Stimulated activated CD8-positive, alpha-beta memory T cell treated with anti-CD3 and anti-CD28 coated beads, Interleukin-12 subunit alpha, Interleukin-12 subunit beta, amount 100 ng/mL, for 24 hours (primary cell): ENCODE data around the gene GAA.

Experiments
- DNase-seq: peaks from one replicate; pipeline ENCODE4 v3.0.0-alpha.2; 2020; ENCODE audit errors: extremely low read depth

GAA gene

DNA sequence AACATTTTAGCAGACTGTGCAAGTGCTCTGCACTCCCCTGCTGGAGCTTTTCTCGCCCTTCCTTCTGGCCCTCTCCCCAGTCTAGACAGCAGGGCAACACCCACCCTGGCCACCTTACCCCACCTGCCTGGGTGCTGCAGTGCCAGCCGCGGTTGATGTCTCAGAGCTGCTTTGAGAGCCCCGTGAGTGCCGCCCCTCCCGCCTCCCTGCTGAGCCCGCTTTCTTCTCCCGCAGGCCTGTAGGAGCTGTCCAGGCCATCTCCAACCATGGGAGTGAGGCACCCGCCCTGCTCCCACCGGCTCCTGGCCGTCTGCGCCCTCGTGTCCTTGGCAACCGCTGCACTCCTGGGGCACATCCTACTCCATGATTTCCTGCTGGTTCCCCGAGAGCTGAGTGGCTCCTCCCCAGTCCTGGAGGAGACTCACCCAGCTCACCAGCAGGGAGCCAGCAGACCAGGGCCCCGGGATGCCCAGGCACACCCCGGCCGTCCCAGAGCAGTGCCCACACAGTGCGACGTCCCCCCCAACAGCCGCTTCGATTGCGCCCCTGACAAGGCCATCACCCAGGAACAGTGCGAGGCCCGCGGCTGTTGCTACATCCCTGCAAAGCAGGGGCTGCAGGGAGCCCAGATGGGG lies 3.1 kb downstream of the GAA start:
- DNase-seq = no peak

DNA sequence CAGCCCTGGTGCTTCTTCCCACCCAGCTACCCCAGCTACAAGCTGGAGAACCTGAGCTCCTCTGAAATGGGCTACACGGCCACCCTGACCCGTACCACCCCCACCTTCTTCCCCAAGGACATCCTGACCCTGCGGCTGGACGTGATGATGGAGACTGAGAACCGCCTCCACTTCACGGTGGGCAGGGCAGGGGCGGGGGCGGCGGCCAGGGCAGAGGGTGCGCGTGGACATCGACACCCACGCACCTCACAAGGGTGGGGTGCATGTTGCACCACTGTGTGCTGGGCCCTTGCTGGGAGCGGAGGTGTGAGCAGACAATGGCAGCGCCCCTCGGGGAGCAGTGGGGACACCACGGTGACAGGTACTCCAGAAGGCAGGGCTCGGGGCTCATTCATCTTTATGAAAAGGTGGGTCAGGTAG lies 3.6 kb downstream of the GAA start:
- DNase-seq = no peak

DNA sequence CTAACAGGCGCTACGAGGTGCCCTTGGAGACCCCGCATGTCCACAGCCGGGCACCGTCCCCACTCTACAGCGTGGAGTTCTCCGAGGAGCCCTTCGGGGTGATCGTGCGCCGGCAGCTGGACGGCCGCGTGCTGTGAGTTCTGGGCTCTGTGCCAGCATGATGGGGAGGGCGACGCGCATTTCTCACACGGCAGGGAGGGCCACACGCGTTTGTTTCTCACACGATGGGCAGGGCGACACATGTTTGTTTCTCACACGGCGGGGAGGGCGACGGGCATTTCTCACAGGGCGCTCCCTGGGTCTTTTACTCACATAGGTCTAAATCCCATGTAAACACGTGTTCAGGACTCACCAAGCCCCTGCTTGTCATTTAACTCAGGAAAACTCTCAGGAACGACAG lies 4.4 kb downstream of the GAA start:
- DNase-seq = no peak

DNA sequence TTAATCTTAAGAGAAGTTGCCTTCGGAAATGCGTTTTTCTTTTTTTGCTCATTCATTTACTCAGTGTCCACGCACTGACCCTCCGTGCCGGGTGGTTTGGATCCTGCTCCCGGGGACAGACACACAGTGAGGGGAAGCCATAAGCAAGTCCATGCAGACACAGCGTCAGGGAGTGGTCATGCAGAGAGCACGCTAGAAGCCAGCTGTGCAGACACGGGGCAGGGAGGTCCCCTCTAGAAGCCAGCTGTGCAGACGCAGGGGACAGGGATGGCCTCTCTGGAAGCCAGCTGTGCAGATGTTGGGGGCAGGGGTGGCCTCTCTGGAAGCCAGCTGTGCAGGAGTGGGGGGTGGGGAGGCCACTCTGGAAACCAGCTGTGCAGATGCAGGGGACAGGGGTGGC lies 4.8 kb downstream of the GAA start:
- DNase-seq = no peak

DNA sequence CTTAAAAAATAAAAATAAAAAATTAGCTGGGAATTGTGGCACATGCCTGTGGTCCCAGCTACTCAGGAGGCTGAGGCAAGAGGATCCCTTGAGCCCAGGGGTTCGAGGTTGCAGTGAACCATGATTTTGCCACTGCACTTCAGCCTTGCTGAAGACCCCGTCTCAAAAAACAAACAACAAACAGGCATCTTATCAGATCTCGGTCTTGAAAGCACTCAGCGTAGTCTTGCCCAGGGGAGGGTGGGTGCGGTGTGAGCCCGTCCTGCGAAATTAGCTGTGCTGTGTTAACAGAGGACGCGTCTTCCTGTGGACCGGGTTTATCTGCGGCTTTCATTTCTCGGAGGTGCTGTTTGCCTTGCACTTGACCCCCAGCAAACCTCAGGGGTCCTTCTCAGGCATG lies 5.4 kb downstream of the GAA start:
- DNase-seq = no peak

DNA sequence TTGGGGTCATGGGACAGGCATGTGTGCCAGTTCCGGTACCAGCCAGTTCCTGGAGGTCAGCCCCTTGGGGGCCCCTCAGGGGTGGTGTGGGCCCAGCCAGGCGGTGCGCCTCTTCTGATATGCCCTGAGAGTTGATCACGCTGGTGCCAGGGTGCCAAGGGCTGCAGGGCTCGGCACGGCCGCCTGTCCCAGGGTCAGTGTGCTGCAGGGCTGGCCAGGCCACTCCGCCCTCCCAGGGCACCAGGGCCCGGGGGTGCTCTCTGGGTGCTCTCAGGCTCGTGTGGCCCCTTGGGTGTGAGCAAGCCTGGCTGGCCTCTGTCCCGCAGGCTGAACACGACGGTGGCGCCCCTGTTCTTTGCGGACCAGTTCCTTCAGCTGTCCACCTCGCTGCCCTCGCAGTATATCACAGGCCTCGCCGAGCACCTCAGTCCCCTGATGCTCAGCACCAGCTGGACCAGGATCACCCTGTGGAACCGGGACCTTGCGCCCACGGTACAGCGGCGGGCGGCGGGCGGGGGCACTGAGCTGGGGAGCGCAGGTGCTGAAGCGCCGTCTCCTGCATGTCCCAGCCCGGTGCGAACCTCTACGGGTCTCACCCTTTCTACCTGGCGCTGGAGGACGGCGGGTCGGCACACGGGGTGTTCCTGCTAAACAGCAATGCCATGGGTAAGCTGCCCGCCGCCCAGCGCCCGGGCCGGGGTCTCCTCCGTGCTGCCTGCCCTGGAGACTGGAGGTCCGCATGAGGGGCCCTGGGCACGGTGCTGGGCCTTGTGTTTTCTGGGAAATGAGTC lies 6.0 kb downstream of the GAA start:
- no peak for DNase-seq

DNA sequence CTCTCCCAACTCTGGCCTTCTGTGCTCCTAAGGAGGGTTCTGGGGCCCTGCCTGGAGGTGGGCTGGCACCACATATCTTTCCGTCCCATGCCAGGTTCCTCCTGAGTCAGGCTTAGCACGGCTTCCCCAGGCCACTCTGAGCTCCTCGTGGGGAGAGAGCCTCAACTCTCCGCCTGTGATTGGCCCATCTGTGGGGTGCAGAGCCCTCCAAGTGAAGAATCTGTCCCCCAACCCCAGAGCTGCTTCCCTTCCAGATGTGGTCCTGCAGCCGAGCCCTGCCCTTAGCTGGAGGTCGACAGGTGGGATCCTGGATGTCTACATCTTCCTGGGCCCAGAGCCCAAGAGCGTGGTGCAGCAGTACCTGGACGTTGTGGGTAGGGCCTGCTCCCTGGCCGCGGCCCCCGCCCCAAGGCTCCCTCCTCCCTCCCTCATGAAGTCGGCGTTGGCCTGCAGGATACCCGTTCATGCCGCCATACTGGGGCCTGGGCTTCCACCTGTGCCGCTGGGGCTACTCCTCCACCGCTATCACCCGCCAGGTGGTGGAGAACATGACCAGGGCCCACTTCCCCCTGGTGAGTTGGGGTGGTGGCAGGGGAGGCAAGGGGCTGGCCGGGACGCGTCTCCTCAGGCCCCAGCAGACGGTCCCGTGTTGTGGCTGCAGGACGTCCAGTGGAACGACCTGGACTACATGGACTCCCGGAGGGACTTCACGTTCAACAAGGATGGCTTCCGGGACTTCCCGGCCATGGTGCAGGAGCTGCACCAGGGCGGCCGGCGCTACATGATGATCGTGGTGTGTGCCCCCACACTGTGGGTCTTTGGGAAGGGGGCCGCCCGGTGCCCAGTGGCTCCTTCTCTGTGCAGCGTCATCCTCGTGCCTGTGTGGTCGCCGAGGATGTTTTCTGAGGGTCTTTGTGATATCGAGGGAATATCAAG lies 6.9 kb downstream of the GAA start:
- DNase-seq = no peak

DNA sequence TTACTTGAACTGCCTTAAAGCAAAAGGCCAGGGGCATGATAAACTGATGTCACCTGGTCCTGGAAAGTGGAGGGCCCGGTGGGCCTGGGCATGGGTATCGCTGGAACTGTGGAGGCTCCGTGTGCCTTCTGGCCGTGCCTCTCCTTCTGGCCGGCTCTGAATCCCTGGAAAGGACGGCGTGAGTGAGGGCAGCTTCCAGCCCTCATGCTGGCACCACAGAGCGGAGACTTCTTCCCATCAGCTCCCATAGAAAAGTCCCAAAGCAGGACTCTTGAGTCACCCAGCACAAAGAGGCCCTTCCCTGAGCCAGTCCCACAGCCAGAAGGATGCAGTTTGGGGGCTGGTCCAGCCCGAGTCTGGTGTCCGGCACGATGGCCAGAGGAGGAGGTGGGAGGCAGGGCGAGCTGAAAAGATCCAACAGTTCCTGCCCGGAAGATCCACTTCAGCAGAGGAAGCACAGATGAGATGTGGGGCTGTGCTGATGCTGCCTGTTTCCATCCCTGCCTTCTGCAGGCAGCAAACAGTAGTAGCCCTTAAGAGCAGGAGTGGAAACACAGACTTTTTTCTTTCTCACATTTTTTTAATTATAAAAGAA lies 7.8 kb downstream of the GAA start:
- DNase-seq = no peak

DNA sequence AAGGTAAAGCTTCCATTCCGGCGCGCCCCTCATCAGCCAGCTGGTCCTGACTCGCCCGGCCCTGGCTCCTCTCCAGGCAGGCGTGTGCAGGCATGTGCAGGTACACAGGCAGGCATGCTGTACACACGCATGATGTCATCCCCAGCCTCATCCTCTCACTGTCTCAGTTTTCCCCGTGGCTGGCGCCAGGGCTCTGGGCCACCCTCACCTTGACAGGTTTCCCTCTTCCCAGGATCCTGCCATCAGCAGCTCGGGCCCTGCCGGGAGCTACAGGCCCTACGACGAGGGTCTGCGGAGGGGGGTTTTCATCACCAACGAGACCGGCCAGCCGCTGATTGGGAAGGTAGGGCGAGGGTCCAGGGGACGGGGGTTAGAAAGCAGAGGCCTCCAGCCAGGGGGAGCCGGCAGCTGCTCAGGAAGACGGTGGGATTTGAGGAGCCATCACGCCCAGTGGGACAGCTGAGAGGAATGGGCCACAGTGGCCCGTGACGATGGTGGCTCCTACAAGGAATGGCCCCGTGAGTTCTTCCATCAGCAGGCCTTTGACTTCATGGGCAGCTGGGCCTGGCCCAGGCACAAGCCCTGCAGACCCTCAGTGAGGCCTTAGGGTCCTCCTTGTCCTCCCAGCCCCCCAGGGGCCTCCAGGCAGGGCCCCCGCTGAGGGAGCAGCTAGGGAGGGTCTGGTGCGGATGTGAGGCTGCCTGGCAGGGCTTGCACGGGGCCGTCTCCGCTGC lies 8.5 kb downstream of the GAA start:
- DNase-seq = no peak

DNA sequence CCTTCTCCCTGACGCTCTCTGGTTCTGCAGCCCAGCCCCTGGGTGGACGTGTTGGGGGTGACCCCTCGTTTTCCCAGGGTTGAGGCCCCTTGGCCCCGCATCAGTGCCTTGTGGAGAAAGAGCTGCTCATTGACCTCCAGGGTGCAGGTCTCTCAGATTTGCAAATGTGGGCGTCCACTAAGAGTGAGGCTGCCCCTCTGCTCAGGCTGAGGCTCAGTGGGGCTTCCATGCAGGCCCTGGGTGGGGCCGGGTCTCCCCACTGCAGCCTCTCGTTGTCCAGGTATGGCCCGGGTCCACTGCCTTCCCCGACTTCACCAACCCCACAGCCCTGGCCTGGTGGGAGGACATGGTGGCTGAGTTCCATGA lies 9.0 kb downstream of the GAA start:
- no peak for DNase-seq

DNA sequence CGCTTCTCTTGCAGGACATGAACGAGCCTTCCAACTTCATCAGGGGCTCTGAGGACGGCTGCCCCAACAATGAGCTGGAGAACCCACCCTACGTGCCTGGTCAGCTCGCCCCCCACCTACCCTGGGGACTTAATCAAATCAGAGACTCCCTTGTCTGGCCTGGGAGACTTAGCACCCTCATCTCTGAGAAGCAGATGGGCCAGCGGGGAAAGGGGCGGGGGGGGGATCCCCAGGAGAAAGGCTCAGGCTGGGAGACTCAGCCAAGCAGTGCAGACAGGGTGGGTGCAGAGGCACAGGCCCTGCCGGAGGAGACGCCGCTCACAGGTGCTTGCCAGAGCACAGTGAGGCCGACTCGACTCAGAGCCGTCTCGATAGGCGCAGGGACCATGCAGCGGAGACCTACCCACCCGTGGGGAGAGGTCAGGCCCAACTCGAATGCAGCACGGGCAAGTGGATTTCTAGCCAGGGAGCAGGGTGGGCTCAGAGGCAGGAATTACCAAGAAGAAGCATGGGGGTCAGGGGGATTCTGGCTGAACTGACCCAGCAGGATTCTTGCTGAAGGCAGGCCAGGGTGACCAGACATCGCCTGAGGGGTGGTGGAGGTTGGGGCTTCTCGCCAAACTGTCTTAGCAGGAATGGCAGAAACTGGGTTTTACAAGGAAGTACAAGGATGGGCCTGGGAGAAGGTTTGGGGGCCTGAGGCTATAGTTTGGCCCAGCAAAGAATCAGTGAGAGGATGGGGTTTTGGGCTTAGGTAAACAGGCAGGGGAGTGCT lies 9.7 kb downstream of the GAA start:
- DNase-seq = no peak

DNA sequence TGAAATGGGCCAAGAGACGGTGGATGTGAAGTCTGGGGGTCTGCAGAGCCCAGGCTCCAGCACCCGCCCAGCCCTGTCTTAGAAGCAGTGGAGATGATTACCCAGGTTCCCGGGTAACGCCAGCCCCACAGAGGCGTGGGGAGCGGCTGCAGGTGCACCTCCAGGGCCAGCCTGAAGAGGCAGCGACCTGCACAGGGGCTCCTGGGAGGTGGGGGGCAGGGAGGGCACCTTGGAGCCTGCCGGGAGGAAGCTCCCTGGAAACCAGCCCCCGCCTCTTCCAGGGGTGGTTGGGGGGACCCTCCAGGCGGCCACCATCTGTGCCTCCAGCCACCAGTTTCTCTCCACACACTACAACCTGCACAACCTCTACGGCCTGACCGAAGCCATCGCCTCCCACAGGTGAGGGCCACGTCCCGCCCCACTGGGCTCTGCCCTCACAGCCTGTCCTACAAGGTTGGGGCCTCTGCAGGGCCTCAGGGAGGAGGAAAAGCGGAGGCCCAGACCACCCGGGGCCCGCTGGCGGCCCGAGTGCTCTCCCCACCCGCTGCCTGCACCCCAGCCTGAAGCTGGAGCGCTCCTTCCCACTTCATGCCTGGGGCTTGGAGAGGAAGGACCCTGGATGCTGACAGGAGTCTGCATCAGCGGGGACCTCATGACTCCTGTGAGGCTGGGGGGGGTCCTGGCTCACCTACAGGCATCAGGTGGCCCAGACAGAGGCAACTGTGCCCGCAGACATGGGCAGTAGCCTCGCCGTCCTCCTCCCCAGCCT lies 10.5 kb downstream of the GAA start:
- DNase-seq = no peak

DNA sequence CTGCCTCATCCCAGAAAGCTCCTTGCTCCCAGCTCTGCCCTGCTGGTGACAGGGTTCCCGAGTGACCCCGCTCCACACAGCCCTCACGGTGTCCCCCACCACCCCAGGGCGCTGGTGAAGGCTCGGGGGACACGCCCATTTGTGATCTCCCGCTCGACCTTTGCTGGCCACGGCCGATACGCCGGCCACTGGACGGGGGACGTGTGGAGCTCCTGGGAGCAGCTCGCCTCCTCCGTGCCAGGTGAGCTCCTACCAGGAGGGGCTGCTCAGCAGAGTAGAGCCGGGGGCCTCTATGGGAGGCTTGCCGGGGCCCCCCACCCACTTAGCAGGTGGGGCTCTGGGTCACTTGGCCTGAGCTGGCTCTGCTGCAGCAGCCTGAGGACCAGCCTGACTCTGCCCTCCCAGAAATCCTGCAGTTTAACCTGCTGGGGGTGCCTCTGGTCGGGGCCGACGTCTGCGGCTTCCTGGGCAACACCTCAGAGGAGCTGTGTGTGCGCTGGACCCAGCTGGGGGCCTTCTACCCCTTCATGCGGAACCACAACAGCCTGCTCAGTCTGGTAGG lies 11.2 kb downstream of the GAA start:
- no peak for DNase-seq

DNA sequence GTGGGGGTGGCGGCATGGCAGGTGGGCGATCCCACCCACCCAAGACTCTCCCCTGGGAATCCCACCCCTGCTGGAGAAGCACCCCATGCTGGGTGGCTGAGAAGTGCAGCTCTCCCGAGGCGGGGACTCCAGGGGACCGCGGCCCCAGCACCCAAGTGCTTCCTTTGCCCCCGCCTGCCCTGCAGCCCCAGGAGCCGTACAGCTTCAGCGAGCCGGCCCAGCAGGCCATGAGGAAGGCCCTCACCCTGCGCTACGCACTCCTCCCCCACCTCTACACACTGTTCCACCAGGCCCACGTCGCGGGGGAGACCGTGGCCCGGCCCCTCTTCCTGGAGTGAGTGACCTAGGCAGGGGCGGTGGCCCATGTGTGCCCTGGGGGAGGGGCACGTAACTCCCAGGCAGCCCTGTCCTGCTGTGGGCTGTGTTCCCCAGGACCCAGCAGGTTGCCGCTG lies 11.7 kb downstream of the GAA start:
- DNase-seq = no peak

DNA sequence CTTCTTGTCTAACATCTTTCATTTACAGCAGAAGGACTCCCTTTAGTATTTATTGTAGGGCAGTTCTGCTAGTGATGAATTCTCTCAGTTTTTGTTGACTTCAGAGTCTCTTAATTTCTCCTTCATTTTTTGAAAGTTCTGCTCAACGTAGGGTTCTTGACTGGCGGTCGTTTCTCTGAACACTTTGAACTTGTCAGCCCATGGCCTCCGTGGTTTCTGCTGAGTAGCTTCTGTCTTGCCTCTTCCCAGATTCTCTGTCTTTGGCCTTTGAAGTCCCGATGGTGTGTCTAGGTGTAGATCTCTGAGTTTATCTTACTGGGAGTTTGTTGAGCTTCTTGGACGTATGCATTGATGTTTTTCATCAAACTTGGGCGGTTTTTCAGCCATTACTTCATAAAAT lies 13.4 kb downstream of the GAA start:
- no peak for DNase-seq

DNA sequence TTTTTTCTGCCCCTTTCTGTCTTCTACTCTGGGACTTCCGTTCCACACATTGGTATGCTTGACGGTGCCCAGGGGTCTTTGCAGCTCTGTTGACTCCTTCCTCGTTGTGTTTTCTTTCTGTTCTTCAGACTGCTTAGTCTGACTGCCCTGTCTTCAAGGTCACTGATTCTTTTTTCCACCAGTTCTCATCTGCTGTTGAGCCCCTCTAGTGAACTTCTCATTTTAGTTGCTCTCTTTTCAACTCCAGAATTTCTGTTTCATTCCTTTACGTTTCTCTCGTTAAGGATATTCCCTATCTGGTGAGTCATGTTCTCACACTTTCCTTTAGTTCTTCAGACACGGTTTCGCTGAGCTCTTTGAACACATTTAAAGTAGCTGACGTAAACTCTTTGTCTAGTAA lies 13.8 kb downstream of the GAA start:
- no peak for DNase-seq

DNA sequence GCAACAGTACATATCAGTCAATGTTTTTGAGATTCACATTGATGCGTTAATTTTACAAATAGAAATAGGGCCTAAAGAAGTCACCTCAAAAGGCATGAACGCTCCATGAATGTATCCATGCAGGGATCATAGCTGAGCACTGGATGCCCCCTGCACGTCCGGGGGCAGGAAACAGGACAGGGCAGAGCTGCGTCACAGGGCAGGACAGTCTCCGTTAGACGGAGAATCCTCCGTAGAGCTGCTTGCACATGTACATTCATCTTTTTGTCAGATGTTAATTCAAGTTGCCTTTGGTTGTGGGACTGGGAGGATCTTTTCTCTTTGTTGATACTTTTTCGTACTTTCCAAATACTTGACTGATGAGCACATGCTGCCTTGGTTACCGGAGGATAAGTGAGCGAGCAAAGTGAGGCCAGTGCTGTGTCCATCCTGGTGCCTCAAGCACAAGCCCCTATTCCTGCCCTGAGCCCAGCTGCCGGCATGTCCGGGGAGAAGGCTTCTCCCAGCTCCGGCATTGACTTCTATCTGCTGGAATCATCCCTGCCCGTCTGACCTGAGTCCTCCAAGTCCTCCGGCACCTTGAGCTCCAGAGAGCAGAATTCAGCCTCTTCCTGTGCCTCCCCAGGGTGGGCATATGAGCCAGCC lies 15.0 kb downstream of the GAA start:
- DNase-seq = no peak

DNA sequence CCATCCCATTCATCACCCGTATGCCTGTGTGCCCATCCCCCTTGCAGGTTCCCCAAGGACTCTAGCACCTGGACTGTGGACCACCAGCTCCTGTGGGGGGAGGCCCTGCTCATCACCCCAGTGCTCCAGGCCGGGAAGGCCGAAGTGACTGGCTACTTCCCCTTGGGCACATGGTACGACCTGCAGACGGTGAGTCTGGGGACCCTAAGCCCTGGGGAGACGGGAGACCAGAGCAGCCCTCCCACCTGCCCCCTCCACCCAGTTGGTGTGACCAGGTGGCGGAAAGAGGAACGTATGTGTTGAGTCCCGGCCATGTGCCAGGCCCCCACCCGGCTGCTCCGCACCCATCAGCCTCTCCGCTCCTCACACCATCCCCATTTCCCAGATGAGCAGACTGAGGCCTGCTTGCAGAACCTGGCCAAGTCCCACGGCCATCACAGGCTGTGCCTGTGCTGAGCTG lies 15.6 kb downstream of the GAA start:
- no peak for DNase-seq
